Hematopoietic multipotent progenitor cell treated with erythropoietin and hydrocortisone succinate and interleukin-3 and kit ligand, for 8 days (in vitro differentiated cells): ENCODE measurements around the gene OR4Q3.
"Not testable (repeated sequence)": the region's sequence is repeated elsewhere in the genome, so short reads cannot be mapped to it uniquely, and the experiment has no call there.

Source experiments
- DNase-seq: peaks from one replicate; pipeline ENCODE4 v3.0.0-alpha.2; 2015

The OR4Q3 gene

GRCh38 chr14:19743256-19743655 is at the start of gene OR4Q3:
TSS of gene OR4Q3 (plus strand) at chr14:19743571.
- no peak for DNase-seq

- no peak for DNase-seq
These were observed 14.0 kb upstream of the OR4Q3 start for GRCh38 chr14:19729359-19729758.

- DNase-seq, result no peak
These were observed 13.6 kb upstream of the OR4Q3 start for GRCh38 chr14:19729763-19730162.

GRCh38 chr14:19733893-19734292 is 9.5 kb upstream of the OR4Q3 start:
- DNase-seq, result not testable (repeated sequence)

- not testable (repeated sequence) for DNase-seq
These were observed 8.9 kb downstream of the OR4Q3 start for GRCh38 chr14:19752316-19752715.

- no peak for DNase-seq
These were observed 10.8 kb downstream of the OR4Q3 start for GRCh38 chr14:19754172-19754571.

GRCh38 chr14:19771491-19771890 is 28.1 kb downstream of the OR4Q3 start:
- DNase-seq, result not testable (repeated sequence)

- no peak for DNase-seq
These were observed 28.6 kb downstream of the OR4Q3 start for GRCh38 chr14:19771895-19772430.

- DNase-seq, result not testable (repeated sequence)
These were observed 29.1 kb downstream of the OR4Q3 start for GRCh38 chr14:19772454-19772853.

- DNase-seq, result not testable (repeated sequence)
These were observed 29.8 kb downstream of the OR4Q3 start, which contains the start of gene OR4M1 for GRCh38 chr14:19773204-19773603. TSS of gene OR4M1 (plus strand) at chr14:19773504. CDS start at chr14:19780323, 6,819 bp downstream.

GRCh38 chr14:19775587-19775986 is 32.2 kb downstream of the OR4Q3 start:
- DNase-seq, result no peak

- DNase-seq, result not testable (repeated sequence)
These were observed 42.5 kb downstream of the OR4Q3 start for GRCh38 chr14:19785848-19786247.

GRCh38 chr14:19787318-19787717 is 43.9 kb downstream of the OR4Q3 start:
- not testable (repeated sequence) for DNase-seq

GRCh38 chr14:19788150-19788549 is 44.8 kb downstream of the OR4Q3 start:
- DNase-seq, result not testable (repeated sequence)

- DNase-seq, result not testable (repeated sequence)
These were observed 53.2 kb downstream of the OR4Q3 start for GRCh38 chr14:19796520-19797108.
